Measurements from ENCODE around the gene TRIM45. TPM values are rescaled to one million over a fixed set of nuclear protein-coding genes. Genes with fewer than 3 reads are reported as not detected.

Gene TRIM45
- total RNA-seq, 1 experiment from 2014 or later: 11.7 TPM

GRCh38 chr1:117097443-117097842 is 24.1 kb downstream of the TRIM45 start:
- Mint-ChIP-seq H3K27me3 (ENCODE audit: low read depth) (no peaks in the 10 kb centered on the region), H3K4me1 (peaks cover 16 to 19% of the 10 kb centered on the region in 2 experiments), H3K27ac (peak overlapping the region in 2 of 3 experiments; percentile 11 to 42; a peak in 2 of 7 replicates), H3K9me3 (no peaks in the 10 kb centered on the region), H3K36me3 (ENCODE audit: insufficient read depth in 1 of 3, low read depth in 3 of 3) (peaks cover 41 to 89% (median 75%) of the 10 kb centered on the region in 3 experiments; a peak in 6 of 7 replicates), H3K4me3 (no peak overlapping the region)
- Histone ChIP-seq H3K79me2 (ENCODE audit: insufficient read depth, low read length) (no peaks in the 10 kb centered on the region), H3T11ph (ENCODE audit: low read length) (no peak overlapping the region), H3K9me3 (ENCODE audit: control insufficient read depth, low read depth, low read length) (no peaks in the 10 kb centered on the region), H2BK12ac (ENCODE audit: insufficient read length, low read depth, low read length) (no peak overlapping the region), H3K14ac (ENCODE audit: insufficient read depth, low read length) (no peak overlapping the region), H3K27me3 (ENCODE audit: insufficient read depth, low read length) (no peaks in the 10 kb centered on the region), H3K18ac (ENCODE audit: insufficient read length, low read depth, low read length) (no peak overlapping the region), H4K20me1 (ENCODE audit: control insufficient read depth, insufficient read depth, insufficient read length) (no peaks in the 10 kb centered on the region), H4K91ac (ENCODE audit: insufficient read length, low read depth, low read length) (no peak overlapping the region), H3K23ac (ENCODE audit: insufficient read length, low read depth, low read length) (no peak overlapping the region), H3K23me2 (ENCODE audit: insufficient read length, low read depth, low read length, poor library complexity, severe bottlenecking) (no peaks in the 10 kb centered on the region), H3K4me2 (ENCODE audit: insufficient read depth, insufficient read length, low read length) (no peak overlapping the region), H2BK15ac (ENCODE audit: low read depth, low read length) (no peak overlapping the region), H3K4me1 (ENCODE audit: insufficient read depth, low read length) (peaks cover 4% of the 10 kb centered on the region; the same call in 1 of the 2 replicates), H2BK120ac (ENCODE audit: low read depth, low read length, poor library complexity, severe bottlenecking) (no peak overlapping the region), H2AFZ (ENCODE audit: low read length) (no peak overlapping the region), H2AK5ac (ENCODE audit: insufficient read length, low read length) (no peak overlapping the region), H4K5ac (ENCODE audit: insufficient read length, low read depth, low read length) (no peak overlapping the region), H3K56ac (ENCODE audit: insufficient read length, low read depth, low read length) (no peak overlapping the region), H2BK5ac (ENCODE audit: insufficient read length, low read length) (no peak overlapping the region), H3K9ac (ENCODE audit: extremely low read depth, insufficient read length, low read length) (no peak overlapping the region), H4K8ac (replicated peaks; ENCODE audit: insufficient read length, low read depth, low read length) (no peak overlapping the region), H3K27ac (ENCODE audit: insufficient read length, low read depth, low read length) (no peak overlapping the region), H3K4ac (ENCODE audit: low read depth, low read length) (no peak overlapping the region), H3K79me1 (ENCODE audit: insufficient read depth, low read depth, low read length, poor library complexity, severe bottlenecking) (no peaks in the 10 kb centered on the region), H2BK20ac (ENCODE audit: low read depth, low read length, poor library complexity, severe bottlenecking) (no peak overlapping the region)
- no peak for DNase-seq
- TF ChIP-seq, protein P1, sequence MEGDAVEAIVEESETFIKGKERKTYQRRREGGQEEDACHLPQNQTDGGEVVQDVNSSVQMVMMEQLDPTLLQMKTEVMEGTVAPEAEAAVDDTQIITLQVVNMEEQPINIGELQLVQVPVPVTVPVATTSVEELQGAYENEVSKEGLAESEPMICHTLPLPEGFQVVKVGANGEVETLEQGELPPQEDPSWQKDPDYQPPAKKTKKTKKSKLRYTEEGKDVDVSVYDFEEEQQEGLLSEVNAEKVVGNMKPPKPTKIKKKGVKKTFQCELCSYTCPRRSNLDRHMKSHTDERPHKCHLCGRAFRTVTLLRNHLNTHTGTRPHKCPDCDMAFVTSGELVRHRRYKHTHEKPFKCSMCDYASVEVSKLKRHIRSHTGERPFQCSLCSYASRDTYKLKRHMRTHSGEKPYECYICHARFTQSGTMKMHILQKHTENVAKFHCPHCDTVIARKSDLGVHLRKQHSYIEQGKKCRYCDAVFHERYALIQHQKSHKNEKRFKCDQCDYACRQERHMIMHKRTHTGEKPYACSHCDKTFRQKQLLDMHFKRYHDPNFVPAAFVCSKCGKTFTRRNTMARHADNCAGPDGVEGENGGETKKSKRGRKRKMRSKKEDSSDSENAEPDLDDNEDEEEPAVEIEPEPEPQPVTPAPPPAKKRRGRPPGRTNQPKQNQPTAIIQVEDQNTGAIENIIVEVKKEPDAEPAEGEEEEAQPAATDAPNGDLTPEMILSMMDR (conservative IDR thresholded peaks at IDR 0.05): no peak
- WGBS (ENCODE audit: extremely low coverage, insufficient read length, low lambda C conversion rate): no CpG with 5 or more reads among the region's 4 CpGs

Measured in H9 (cell line).